HFFc6 (cell line): ENCODE measurements around the gene BFSP2. TPM values are rescaled to one million over a fixed set of nuclear protein-coding genes. Genes with fewer than 3 reads are reported as not detected.

ENCODE experiments used
- DNase-seq: peaks from one replicate; pipeline ENCODE4 v3.0.0-alpha.2; 2018
- H3K27ac Mint-ChIP-seq: 2 replicates; pipeline ENCODE4 v1.8.0; 2020; ENCODE audit warnings: mild to moderate bottlenecking, mixed read lengths
- H3K27me3 Mint-ChIP-seq: 2 replicates; pipeline ENCODE4 v1.8.0; 2021; ENCODE audit warnings: mild to moderate bottlenecking, moderate library complexity, mixed read lengths; ENCODE audit not compliant: insufficient read depth
- H3K36me3 Mint-ChIP-seq: 2 replicates; pipeline ENCODE4 v1.8.0; 2021; ENCODE audit warnings: low read depth, mixed read lengths
- H3K4me1 Mint-ChIP-seq: 2 replicates; pipeline ENCODE4 v1.8.0; 2020; ENCODE audit warnings: low read depth, mixed read lengths
- H3K4me3 Mint-ChIP-seq: 2 replicates; pipeline ENCODE4 v1.8.0; 2020; ENCODE audit warnings: mild to moderate bottlenecking, moderate library complexity, mixed read lengths
- H3K9me3 Mint-ChIP-seq: 2 replicates; pipeline ENCODE4 v1.8.0; 2020; ENCODE audit warnings: mild to moderate bottlenecking, mixed read lengths
- CTCF ChIP-seq: fragments of 200-600 bp; sonication (generic); IDR thresholded peaks from 2 replicates; pipeline ENCODE4 v1.5.0; 2021; ENCODE audit warnings: antibody characterized with exemption, mild to moderate bottlenecking
- total RNA-seq, 6 experiments: library from RNA; stranded (reverse); fragmentation: NEBNext Ultra II Directional; extraction: Animal tissue kit (Norgen Biotek cat#: 25700); gene quantifications; 2 replicates in 1 of 6; 3 replicates in 5 of 6; pipeline ENCODE4 v1.2.3, GENCODE V29; 2021

The BFSP2 gene
- total RNA-seq, 6 experiments from 2014 or later: not detected

DNA sequence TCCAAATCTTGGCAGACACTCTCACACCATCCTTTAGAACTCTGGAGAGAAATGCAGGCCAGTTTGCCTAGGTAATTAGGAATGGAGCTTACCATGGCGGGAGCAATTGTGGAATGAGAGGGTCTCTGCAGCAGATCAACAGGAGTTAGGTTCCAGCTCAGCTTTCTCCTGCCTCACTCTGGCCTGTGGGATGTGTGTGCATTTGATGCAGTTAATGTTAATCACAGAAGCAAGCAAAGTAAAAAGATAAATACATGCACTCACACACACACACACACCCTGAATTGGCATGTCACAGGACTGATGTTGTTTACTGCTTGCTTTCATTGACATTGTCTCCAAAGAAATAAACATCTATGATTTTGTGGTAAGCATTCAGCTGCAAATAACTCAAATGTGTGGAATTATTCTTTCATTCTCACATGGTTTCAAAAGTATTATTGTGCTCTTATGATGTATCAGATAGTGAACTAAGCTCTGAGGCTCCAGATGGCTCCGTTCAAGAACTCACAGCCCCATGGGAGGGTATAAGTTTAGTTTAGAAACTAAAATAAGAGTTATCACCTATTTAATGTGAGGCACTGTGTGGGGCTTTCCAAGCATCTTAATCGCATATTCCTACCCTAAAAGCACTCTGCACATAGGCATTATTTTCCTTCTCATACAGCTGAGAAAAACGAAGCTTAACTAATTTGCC is 31.3 kb upstream of the BFSP2 start:
- TF ChIP-seq CTCF: no peak
- Mint-ChIP-seq H3K27ac (no peak overlapping the region), H3K4me1 (no peaks in the 10 kb centered on the region), H3K27me3 (peaks cover 4% of the 10 kb centered on the region), H3K9me3 (no peaks in the 10 kb centered on the region), H3K36me3 (no peaks in the 10 kb centered on the region), H3K4me3 (no peak overlapping the region)
- DNase-seq: no peak

DNA sequence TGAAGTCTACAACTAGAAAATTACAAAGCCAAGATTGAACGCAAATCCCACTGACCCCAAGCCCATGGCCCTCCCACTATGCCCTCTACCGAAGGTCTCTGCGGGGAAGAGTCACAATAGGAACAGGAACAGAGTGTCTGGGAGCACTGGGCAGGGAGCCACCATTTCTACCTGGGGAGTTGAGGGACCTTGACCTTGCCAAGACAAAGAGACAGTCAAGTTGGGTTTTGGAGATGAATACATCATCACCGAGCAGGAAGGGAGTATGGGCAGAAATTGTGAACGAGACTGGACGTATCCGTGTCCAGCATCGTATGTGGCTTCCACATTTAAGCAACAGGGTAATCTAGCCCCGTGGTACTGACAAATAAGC is 30.8 kb upstream of the BFSP2 start:
- H3K36me3 Mint-ChIP-seq: no peaks in the 10 kb centered on the region
- no peak for DNase-seq
- H3K4me1 Mint-ChIP-seq: no peaks in the 10 kb centered on the region
- H3K9me3 Mint-ChIP-seq: no peaks in the 10 kb centered on the region
- no peak overlapping the region for H3K4me3 Mint-ChIP-seq
- H3K27me3 Mint-ChIP-seq: peaks cover 8% of the 10 kb centered on the region
- no peak overlapping the region for H3K27ac Mint-ChIP-seq
- no peak for TF ChIP-seq CTCF

DNA sequence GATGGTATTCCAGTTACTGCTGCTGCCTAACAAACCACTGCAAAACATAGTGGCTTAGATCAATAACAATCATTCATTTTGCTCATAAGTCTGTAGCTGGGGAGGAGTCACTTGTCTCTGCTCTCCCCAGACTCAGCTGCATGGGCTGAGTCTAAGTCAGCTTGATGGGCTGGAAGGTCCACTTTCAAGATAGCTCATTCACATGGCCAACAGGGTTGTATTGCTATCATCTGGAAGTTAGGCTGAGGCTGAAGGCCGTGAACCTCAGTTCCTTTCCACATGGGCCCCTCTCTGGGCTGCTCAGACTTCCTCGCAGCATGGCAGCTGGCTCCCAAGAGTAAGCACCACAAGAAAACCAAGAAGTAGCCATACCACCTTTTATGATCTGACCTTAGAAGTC is 28.7 kb upstream of the BFSP2 start:
- Mint-ChIP-seq H3K9me3 (no peaks in the 10 kb centered on the region), H3K4me3 (no peak overlapping the region), H3K27ac (no peak overlapping the region), H3K4me1 (no peaks in the 10 kb centered on the region), H3K27me3 (peaks cover 8% of the 10 kb centered on the region), H3K36me3 (no peaks in the 10 kb centered on the region)
- no peak for TF ChIP-seq CTCF
- no peak for DNase-seq

DNA sequence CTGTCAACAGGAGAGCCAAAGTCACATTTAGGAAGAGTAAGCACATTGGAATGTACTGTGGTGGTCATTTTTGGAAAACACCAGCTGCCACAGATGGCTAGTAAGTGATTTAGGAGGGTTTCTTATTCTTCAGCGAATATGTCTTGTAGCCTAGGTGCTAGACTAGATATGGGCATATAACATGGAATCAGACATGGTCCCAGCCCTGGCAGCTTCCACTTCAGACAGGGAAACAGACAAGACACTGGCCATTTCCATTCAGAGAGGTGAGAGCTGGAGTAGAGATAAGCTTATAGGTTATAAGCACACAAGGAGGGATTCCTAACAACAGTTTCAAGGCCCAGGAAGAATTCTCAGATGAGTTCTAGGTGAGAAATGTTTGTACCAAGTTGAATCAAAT is 28.2 kb upstream of the BFSP2 start:
- no peaks in the 10 kb centered on the region for H3K9me3 Mint-ChIP-seq
- no peak for TF ChIP-seq CTCF
- no peaks in the 10 kb centered on the region for H3K36me3 Mint-ChIP-seq
- no peak overlapping the region for H3K27ac Mint-ChIP-seq
- H3K4me3 Mint-ChIP-seq: no peak overlapping the region
- no peak for DNase-seq
- no peaks in the 10 kb centered on the region for H3K4me1 Mint-ChIP-seq
- H3K27me3 Mint-ChIP-seq: peaks cover 10% of the 10 kb centered on the region

DNA sequence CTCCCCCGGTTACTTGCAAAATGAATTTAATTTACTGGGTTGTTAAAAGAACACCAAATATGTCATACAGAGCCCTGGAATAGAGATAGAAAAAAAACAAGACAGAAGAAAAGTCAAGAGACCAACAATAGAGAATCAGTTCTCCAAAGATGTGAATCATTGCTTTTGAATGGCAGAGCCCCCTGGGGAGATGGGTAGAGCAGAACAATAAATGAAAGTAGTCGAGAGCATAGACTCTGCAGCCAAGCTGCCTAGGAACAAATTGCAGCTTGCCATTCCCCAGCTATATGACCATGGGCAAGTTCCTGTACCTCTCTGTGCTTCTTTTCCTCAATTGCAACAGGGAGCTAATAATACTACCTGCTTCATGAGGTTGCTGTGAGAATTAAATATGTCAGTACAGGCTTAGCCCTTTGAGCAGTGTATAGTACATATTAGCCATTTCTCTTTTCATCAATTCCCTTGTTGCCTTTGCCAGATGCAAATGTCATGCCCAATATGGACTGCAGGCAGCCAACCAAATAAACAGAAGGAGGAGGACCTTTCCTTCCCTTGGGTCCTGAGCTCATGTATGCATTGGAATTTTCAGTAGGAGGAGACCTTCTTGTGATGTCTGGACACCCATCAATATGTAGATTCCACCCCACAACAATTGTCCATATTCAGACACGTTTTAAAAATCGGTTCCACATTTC is 25.0 kb upstream of the BFSP2 start:
- no peaks in the 10 kb centered on the region for H3K9me3 Mint-ChIP-seq
- no peaks in the 10 kb centered on the region for H3K4me1 Mint-ChIP-seq
- peaks cover 11% of the 10 kb centered on the region for H3K27me3 Mint-ChIP-seq
- H3K4me3 Mint-ChIP-seq: no peak overlapping the region
- H3K27ac Mint-ChIP-seq: no peak overlapping the region
- no peak for DNase-seq
- H3K36me3 Mint-ChIP-seq: no peaks in the 10 kb centered on the region
- no peak for TF ChIP-seq CTCF
